Stimulated activated naive CD8-positive, alpha-beta T cell treated with anti-CD3 and anti-CD28 coated beads, Interleukin-15, amount 100 ng/mL, for 72 hours (primary cell): ENCODE measurements around the gene RASD1.

Experiments
- ATAC-seq: fragments of 150-1000 bp; cut with Tn5 transposase; 2 replicates; pipeline ENCODE4 v1.10.0; 2021; ENCODE audit warnings: mild to moderate bottlenecking, moderate library complexity
- DNase-seq, 2 donors: peaks; one replicate each; pipeline ENCODE4 v3.0.0; 2021 to 2022
- H3K27ac Mint-ChIP-seq, 2 donors: one replicate each; pipeline ENCODE4 v1.8.0; 2022; ENCODE audit warnings: mild to moderate bottlenecking in 2 of 2, mixed read lengths in 2 of 2, moderate library complexity in 2 of 2
- H3K27me3 Mint-ChIP-seq: one replicate; pipeline ENCODE4 v1.8.0; 2022; ENCODE audit warnings: mixed read lengths
- H3K4me1 Mint-ChIP-seq: one replicate; pipeline ENCODE4 v1.8.0; 2022; ENCODE audit warnings: mild to moderate bottlenecking, mixed read lengths
- H3K4me3 Mint-ChIP-seq, 2 donors: one replicate each; pipeline ENCODE4 v1.8.0; 2022; ENCODE audit warnings: mild to moderate bottlenecking in 2 of 2, mixed read lengths in 2 of 2, moderate library complexity in 1 of 2
- H3K9me3 Mint-ChIP-seq, 2 donors: one replicate each; pipeline ENCODE4 v1.8.0; 2022; ENCODE audit warnings: mixed read lengths in 2 of 2

The RASD1 gene

GRCh38 chr17:17516941-17517720 lies 20.9 kb upstream of the RASD1 start:
- H3K4me1 Mint-ChIP-seq = peaks cover 17% of the 10 kb centered on the region
- no peak overlapping the region for H3K4me3 Mint-ChIP-seq
- ATAC-seq (no peak), DNase-seq (no peak)
- no peaks in the 10 kb centered on the region for H3K9me3 Mint-ChIP-seq
- peak overlapping the region in 1 of 2 donors; percentile 87 for H3K27ac Mint-ChIP-seq
- no peaks in the 10 kb centered on the region for H3K27me3 Mint-ChIP-seq

DNA sequence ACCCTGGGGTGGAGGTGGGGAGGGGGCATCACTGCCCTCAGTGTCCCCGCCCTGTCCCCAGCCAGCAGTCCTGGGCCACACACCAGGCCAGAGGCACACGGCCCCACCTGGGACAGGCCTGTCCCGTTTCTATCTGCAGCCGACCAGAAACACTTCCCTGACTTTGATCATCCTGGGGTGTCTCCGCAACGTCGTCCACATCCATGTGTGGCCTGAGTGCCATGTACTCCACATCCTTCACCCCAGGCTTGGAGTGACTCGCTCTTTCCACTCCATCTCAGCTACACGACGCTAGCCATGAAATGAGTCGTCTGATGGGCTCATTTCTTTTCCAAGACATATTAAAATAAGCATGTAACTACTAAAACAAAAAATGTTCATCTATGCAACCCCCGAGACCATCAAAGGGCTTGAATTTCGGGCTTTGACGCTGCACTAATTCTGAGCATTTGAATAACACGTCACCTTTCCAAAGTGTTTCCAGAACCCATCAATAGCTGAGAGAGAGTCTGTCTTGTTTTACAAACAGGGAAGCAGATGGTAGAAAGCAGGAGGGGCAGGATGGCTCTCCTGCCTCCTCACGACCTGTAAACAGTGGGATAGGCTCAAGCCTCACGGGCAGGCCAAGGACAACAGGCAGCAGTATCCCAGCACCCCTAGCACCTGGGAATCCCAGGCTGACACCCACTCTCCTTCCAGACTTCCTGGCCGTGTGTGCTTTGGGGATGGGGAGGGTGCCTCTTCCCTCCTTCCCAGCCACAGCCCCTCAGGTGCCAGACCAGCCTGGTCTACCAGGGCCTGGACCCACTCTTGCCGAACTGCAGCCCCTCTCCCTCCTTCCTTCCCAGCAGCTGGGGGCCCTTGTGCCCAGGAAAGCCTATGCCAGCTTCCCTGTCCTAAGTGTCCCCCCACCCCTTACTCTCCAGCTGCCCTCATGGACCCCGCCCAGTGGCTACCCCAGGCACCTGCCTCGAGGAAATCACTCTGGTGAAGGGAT lies 20.0 kb upstream of the RASD1 start:
- Mint-ChIP-seq H3K4me1 (peaks cover 18% of the 10 kb centered on the region), H3K4me3 (no peak overlapping the region), H3K27ac (peak overlapping the region in 1 of 2 donors; percentile 87), H3K27me3 (no peaks in the 10 kb centered on the region), H3K9me3 (no peaks in the 10 kb centered on the region)
- ATAC-seq = no peak
- no peak for DNase-seq

DNA sequence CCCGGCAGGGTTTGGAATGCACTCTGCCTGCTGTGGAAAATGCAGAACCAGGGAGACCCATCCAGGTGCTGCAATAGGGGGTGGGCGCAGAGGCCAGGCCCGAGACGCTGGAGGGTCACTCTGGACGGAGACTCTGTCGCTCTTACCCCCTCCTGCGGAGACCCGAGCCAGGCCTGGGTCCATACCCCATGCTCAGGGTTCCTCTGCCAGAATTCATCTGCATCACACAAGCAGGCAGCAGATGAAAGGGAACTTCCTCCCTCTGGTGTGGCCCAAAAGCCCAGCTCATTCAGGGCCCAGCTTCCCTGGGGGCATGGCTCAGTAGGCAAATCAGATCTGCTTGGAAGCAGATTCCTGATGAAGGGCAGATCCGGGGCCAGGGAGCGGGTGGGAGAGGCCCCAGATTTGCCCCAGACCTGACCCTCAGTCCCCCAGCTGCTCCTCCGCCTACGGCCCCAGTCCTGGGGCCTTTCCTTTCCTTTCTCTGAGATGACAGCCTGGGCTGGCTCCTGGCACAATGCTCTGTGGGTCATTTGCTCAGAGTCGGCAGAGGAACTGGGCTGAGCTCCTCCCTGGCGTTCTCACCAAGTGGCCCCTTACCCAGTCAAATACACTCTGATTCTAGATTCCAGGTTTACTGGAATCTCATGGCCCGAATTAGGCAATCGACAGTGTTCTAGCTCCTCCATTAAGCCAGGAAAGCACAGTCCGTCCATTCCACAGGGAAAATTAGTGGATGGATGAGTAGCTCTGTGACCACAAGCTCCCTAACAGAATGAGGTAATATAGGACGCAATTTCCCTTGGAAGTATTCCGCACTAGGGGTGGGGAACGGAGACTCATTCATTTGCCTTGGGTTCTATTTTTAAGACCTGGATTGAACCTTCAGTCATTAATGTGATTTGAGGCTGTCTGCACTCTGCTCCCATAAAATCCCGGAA lies 19.1 kb upstream of the RASD1 start:
- no peak overlapping the region for H3K4me3 Mint-ChIP-seq
- DNase-seq (no peak), ATAC-seq (no peak)
- peaks cover 28% of the 10 kb centered on the region for H3K4me1 Mint-ChIP-seq
- no peaks in the 10 kb centered on the region for H3K27me3 Mint-ChIP-seq
- H3K9me3 Mint-ChIP-seq = no peaks in the 10 kb centered on the region
- no peak overlapping the region for H3K27ac Mint-ChIP-seq

GRCh38 chr17:17514361-17514992 lies 18.3 kb upstream of the RASD1 start:
- Mint-ChIP-seq H3K9me3 (no peaks in the 10 kb centered on the region), H3K4me1 (peaks cover 28% of the 10 kb centered on the region), H3K27ac (no peak overlapping the region), H3K4me3 (no peak overlapping the region), H3K27me3 (no peaks in the 10 kb centered on the region)
- no peak for ATAC-seq
- DNase-seq = no peak

GRCh38 chr17:17513626-17514025 lies 17.4 kb upstream of the RASD1 start:
- peaks cover 28% of the 10 kb centered on the region for H3K4me1 Mint-ChIP-seq
- ATAC-seq = no peak
- H3K27ac Mint-ChIP-seq = no peak overlapping the region
- H3K4me3 Mint-ChIP-seq = no peak overlapping the region
- no peak for DNase-seq
- no peaks in the 10 kb centered on the region for H3K9me3 Mint-ChIP-seq
- no peaks in the 10 kb centered on the region for H3K27me3 Mint-ChIP-seq

DNA sequence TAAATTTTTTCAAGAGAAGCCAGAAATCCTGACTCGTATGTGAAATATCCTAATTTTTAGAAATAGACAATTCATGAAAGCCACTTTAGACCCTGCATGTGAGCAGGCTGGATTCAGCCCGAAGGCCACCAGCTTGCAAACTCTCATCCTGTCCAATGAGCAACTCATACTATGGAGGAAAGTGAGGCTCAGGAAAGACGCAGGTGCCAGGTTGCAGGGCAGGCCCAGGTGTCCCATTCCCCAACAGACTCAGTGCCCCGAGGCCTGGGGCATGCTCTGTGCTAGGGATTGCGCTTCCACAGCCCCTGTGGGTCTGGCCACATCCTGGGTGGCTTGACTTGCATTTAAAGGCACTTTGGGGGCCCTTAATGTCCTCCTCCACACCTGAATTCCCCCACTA lies 16.7 kb upstream of the RASD1 start:
- ATAC-seq = no peak
- no peak for DNase-seq
- Mint-ChIP-seq H3K9me3 (no peaks in the 10 kb centered on the region), H3K27me3 (no peaks in the 10 kb centered on the region), H3K27ac (no peak overlapping the region), H3K4me3 (no peak overlapping the region), H3K4me1 (peaks cover 28% of the 10 kb centered on the region)

DNA sequence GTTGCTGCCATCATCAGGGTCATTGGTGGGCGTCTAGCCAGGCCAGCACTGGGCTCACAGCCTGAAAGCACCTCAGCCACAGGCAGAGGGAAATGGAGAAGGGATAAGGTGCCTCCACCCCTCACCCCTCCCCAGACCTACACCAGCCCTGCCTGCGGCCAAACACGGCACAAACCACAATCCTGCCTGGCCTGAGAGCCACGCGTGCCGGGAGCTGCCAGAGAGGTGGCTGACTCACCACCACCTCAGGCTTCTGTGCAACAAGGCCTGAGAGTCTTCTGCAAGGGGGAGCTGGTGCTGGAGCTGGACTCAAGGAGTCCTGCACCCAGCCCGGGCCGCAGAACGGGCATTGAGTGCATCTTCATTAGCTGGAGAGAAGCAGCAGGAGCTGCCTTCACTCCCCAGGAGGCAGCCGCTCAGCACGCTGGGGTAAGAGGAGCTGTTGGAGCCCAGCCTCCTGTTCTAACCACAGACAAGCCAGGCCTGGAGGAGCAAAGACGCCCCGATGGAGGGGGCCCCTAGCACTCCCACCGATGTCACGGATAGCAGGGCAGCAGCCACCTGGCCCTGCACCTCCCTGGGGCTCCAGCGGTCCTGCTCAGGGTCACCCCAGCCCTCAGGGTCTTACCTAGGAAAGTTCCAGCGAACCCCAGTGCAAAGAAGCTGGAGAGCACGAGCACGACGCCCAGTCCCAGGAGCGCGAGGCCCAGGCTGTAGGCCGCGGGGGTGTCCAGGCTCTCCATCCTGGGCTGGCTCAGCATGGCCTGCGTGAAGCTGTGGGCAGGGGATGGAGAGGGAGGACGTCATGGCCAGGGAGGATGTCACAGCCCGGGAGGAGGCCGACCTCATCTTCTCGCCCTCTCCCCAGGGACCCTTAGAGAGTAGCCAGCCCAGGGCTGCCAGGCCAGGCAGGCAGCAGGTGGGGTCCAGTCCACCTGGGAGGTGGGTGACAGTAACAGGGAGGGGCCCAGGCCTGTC lies 16.0 kb upstream of the RASD1 start:
- peak overlapping the region in 1 of 2 donors; percentile 84 for H3K27ac Mint-ChIP-seq
- DNase-seq (no peak), ATAC-seq (no peak)
- H3K9me3 Mint-ChIP-seq = no peaks in the 10 kb centered on the region
- H3K4me3 Mint-ChIP-seq = no peak overlapping the region
- peaks cover 26% of the 10 kb centered on the region for H3K4me1 Mint-ChIP-seq
- no peaks in the 10 kb centered on the region for H3K27me3 Mint-ChIP-seq

- no peaks in the 10 kb centered on the region for H3K9me3 Mint-ChIP-seq
- H3K4me1 Mint-ChIP-seq = peaks cover 18% of the 10 kb centered on the region
- no peaks in the 10 kb centered on the region for H3K27me3 Mint-ChIP-seq
- no peak overlapping the region for H3K4me3 Mint-ChIP-seq
- H3K27ac Mint-ChIP-seq = peak overlapping the region; percentile 65 to 68
- DNase-seq (no peak), ATAC-seq (no peak)
Observed at GRCh38 chr17:17511293-17511741, 15.1 kb upstream of the RASD1 start.

GRCh38 chr17:17510456-17511292 lies 14.5 kb upstream of the RASD1 start:
- H3K9me3 Mint-ChIP-seq = no peaks in the 10 kb centered on the region
- DNase-seq (no peak), ATAC-seq (no peak)
- peaks cover 12% of the 10 kb centered on the region for H3K4me1 Mint-ChIP-seq
- H3K4me3 Mint-ChIP-seq = no peak overlapping the region
- H3K27ac Mint-ChIP-seq = peak overlapping the region; percentile 65 to 68
- H3K27me3 Mint-ChIP-seq = no peaks in the 10 kb centered on the region

GRCh38 chr17:17509601-17510425 lies 13.6 kb upstream of the RASD1 start:
- DNase-seq (no peak), ATAC-seq (no peak)
- H3K9me3 Mint-ChIP-seq = no peaks in the 10 kb centered on the region
- no peaks in the 10 kb centered on the region for H3K27me3 Mint-ChIP-seq
- no peak overlapping the region for H3K4me3 Mint-ChIP-seq
- H3K27ac Mint-ChIP-seq = peak overlapping the region; percentile 33 to 38
- H3K4me1 Mint-ChIP-seq = peaks cover 12% of the 10 kb centered on the region

DNA sequence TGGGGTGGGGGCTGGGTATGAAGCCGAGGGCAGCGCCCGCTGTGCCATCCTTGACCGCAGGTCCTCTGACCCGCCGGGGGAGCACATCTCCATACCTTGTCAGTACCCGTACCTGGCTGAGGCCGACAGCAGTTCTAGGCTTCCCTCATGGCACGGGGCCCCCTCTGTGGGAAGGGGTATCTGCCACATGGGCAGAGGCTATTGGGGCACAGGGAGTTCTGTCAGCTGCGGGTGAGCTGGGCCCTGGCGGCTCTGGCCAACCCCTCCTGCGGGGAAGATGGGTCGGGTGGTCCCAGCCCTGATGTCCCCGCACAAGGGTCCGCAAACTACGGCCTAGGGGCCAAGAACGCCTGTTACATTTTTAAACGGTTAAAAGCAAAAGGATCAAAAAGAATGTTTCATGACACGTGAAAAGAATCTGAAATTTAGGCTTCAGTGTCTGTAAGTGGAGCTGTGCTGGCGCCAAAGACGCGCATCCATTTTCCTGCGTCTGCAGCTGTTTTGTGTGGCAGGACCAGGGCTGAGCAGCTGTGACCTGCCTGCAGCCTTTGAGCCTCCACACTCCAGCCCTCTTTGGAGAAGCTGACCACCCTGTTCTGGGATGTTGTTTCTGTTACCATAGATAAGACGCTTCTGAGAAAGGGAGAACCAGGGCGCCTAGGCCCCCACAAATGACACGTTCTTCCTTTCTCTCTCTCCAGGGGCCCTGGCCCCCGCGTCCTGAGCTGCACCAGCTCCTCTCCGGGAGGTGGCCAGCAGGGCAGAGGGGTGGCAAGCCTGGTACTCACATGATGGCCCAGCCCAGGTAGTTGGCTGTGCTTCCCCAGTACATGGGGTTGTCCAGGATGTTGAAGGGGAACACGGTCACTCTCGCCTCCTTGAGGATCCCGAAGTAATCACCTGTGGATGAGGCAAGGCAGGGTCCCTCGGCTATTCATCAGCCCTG lies 12.7 kb upstream of the RASD1 start:
- Mint-ChIP-seq H3K27me3 (no peaks in the 10 kb centered on the region), H3K4me3 (no peak overlapping the region), H3K27ac (peak overlapping the region in 1 of 2 donors; percentile 65), H3K4me1 (peaks cover 12% of the 10 kb centered on the region), H3K9me3 (no peaks in the 10 kb centered on the region)
- ATAC-seq = no peak
- DNase-seq = no peak
